Heart right ventricle (tissue), 16 donors: ENCODE measurements around the gene GATAD2A. TPM values are rescaled to one million over a fixed set of nuclear protein-coding genes. Genes with fewer than 3 reads are reported as not detected.

Source experiments
- ATAC-seq, 8 donors: fragments of 200-7000 bp; cut with Tn5 transposase; one replicate each; pipeline ENCODE4 v1.9.1; 2020; ENCODE audit warnings: mild to moderate bottlenecking in 8 of 8, moderate library complexity in 8 of 8, moderate number of reproducible peaks in 1 of 8
- DNase-seq, 2 donors: peaks; one replicate each; pipeline ENCODE4 v3.0.0-alpha.2; 2020
- H3K27ac ChIP-seq, 10 donors: fragments of 200-600 bp; sonication (generic) in 2 of 10; one replicate each; pipeline versions ENCODE4 v1.5.0 to v1.8.0; 2020 to 2022; ENCODE audit warnings: mild to moderate bottlenecking in 3 of 10
- H3K27me3 ChIP-seq, 7 donors: fragments of 200-600 bp; one replicate each; pipeline ENCODE4 v1.8.0; 2021 to 2022; ENCODE audit warnings: mild to moderate bottlenecking in 2 of 7
- H3K36me3 ChIP-seq, 9 donors: fragments of 200-600 bp; sonication (generic) in 1 of 9; one replicate each; pipeline versions ENCODE4 v1.5.0 to v1.8.0; 2020 to 2022; ENCODE audit warnings: mild to moderate bottlenecking in 2 of 9
- H3K4me1 ChIP-seq, 9 donors: fragments of 200-600 bp; sonication (generic) in 1 of 9; one replicate each; pipeline versions ENCODE4 v1.5.0 to v1.8.0; 2020 to 2022; ENCODE audit warnings: mild to moderate bottlenecking in 4 of 9
- H3K4me3 ChIP-seq, 10 donors: fragments of 200-600 bp; sonication (generic) in 2 of 10; one replicate each; pipeline versions ENCODE4 v1.5.0 to v1.8.0; 2020 to 2022; ENCODE audit warnings: mild to moderate bottlenecking in 7 of 10, moderate library complexity in 2 of 10
- H3K9me3 ChIP-seq, 11 donors: fragments of 200-600 bp in 10 of 11; sonication (generic) in 2 of 11; one replicate each; pipeline versions ENCODE4 v1.5.0 to v1.8.0; 2013 to 2022; ENCODE audit warnings: mild to moderate bottlenecking in 2 of 11, control low read depth in 1 of 11, moderate library complexity in 1 of 11
- CTCF ChIP-seq, 9 donors: fragments of 200-600 bp; sonication (generic) in 2 of 9; IDR thresholded peaks; one replicate each; pipeline versions ENCODE4 v1.5.0 to v1.8.0; 2021 to 2022; ENCODE audit warnings: antibody characterized with exemption in 9 of 9, mild to moderate bottlenecking in 5 of 9, moderate library complexity in 1 of 9
- WGBS, 2 donors: extraction: QIAGEN DNeasy Blood & Tissue Kit; methylation state at CpG; one replicate each; pipeline ENCODE4 v1.1.7; 2013; ENCODE audit warnings: inconsistent platforms in 1 of 2; 5-methylcytosine and 5-hydroxymethylcytosine counted together
- intact Hi-C, 10 donors: fragments of 100-400 bp; cut with DNase I; formaldehyde crosslinking; loops; one replicate each; pipeline versions ENCODE4 v1.11.1 to v1.14.2; 2022
- polyA plus RNA-seq, 2 donors: library from polyadenylated mRNA; stranded (reverse); fragments of 200-250 nt; gene quantifications; one replicate each; pipeline ENCODE4 v1.2.3, GENCODE V29; 2013
- total RNA-seq, 10 donors: library from RNA; stranded (reverse); fragmentation: NEBNext Ultra II Directional in 3 of 10; extraction: Animal tissue kit (Norgen Biotek cat#: 25700) in 3 of 10; gene quantifications; one replicate each; pipeline versions ENCODE4 v1.2.1 to v1.2.4, GENCODE V29; 2021 to 2023
- donor health status: Arrhythmogenic right ventricular cardiomyopathy.
- donor health status: ischemic (EF 13 %, LVEDD 7.1; RV severe dilation, severe dysfunction).
- donor health status: healthy with polysubstance abuse.
- donor health status: DM: no; HTN: yes; CAD: no.
- donor health status: DM: no; HTN: no; CAD: no.
- donor health status: ischemic (EF 25% LVEDD 6.9; RV normal size, moderate dysfunction).
- donor health status: ischemic (EF 25% LVEDD 5.7; RV mildly dilated, moderate dysfunction).
- donor health status: healthy.
- donor health status: DM: yes; HTN: yes; CAD: no.
- donor health status: Ischemic cardiomyopathy.
- donor health status: ischemic (EF 35%, LVEDD 5.7; RV mildly dilated, moderate dysfunction).
- donor health status: nonischemic (EF 11% LVEDD 7.7; RV severe dilation, severe dysfunction).
- donor health status: DM: yes; HTN: yes; CAD: no.
- donor health status: PGD.
- donor health status: ischemic (EF 29% LVEDD 5.4; RV normal size, mild dysfunction).
- donor health status: nonischemic (EF 23%, LVEDD 6.1; RV moderate dilation, normal function).

GATAD2A gene
- total and polyA plus RNA-seq, 12 donors = 7.5 to 48.5 (median 25.8) TPM

DNA sequence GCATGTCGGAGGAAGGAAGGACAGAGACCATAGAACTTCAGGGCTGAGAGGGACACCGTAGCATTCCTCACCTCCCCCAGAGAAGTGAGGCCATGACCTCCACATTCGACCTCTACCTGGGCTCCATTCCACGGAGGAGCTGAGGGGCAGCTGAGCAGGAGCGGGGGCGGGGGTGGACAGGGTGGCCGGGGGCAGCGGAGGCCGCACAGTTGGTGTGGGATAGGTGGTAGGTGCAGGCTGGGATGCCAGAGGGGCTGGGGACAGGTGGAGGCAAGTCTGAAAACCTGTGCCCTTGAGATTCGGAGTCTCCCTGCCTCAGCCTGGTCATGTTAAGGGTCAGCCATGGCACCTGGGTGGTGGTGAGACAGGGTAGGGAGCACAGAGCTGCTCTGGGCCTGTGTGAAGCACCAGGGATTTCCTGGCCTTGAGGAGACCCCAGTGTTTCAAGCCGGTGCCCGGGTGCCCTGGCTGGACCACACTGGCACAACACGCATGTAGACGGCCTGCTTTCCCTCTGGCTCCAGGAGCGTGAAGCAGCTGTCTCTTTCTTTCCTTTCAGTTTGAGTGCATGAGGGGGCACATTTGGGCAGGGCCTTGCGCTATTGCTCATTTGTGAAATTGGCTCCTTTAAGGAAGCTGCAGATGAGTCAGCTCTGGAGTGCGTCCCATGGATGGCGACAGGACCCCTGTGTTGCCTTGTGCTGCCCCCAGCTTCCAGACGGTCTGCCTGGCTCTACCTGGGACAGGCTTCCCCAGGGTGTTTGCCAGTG lies 58.1 kb downstream of the GATAD2A start:
- H3K4me3 ChIP-seq = peak overlapping the region in 2 of 10 donors; percentile 2 to 17
- peak overlapping the region in 8 of 10 donors; percentile 23 to 90 (median 70) for H3K27ac ChIP-seq
- ATAC-seq (peak in 1 of 8 donors; percentile 8), DNase-seq (no peak)
- TF ChIP-seq CTCF (IDR thresholded peaks at IDR 0.05) = no peak
- peaks cover 0 to 39% (median 25%) of the 10 kb centered on the region in 9 donors for H3K36me3 ChIP-seq
- H3K27me3 ChIP-seq = no peaks in the 10 kb centered on the region
- WGBS, 2 donors = 65 to 68% methylated on average over 19 of the region's 19 CpGs
- intact Hi-C loops = loop anchor here in 1 of 10 donors (5.0 kb wide), 1 partner anchor 56 kb away; the partner anchor contains the start of gene GATAD2A
- peaks cover 36 to 65% (median 64%) of the 10 kb centered on the region in 9 donors for H3K4me1 ChIP-seq
- H3K9me3 ChIP-seq = peaks cover 0 to 20% (median 14%) of the 10 kb centered on the region in 11 donors

- peaks cover 0 to 30% (median 20%) of the 10 kb centered on the region in 11 donors for H3K9me3 ChIP-seq
- intact Hi-C loops = loop anchor here in 1 of 10 donors (5.0 kb wide), 1 partner anchor 57 kb away; the partner anchor contains the start of gene GATAD2A
- peak overlapping the region in 8 of 10 donors; percentile 23 to 90 (median 70) for H3K27ac ChIP-seq
- ATAC-seq = peak in 2 of 8 donors; percentile 14 to 31
- WGBS, 2 donors = 45 to 47% methylated on average over 13 of the region's 13 CpGs
- peaks cover 33 to 56% (median 54%) of the 10 kb centered on the region in 9 donors for H3K4me1 ChIP-seq
- no peak for TF ChIP-seq CTCF (IDR thresholded peaks at IDR 0.05)
- peaks cover 0 to 47% (median 25%) of the 10 kb centered on the region in 9 donors for H3K36me3 ChIP-seq
- peak overlapping the region in 1 of 10 donors; percentile 17 for H3K4me3 ChIP-seq
- DNase-seq = no peak
- no peaks in the 10 kb centered on the region for H3K27me3 ChIP-seq
Measured at GRCh38 chr19:19464339-19465098, 59.0 kb downstream of the GATAD2A start.

DNA sequence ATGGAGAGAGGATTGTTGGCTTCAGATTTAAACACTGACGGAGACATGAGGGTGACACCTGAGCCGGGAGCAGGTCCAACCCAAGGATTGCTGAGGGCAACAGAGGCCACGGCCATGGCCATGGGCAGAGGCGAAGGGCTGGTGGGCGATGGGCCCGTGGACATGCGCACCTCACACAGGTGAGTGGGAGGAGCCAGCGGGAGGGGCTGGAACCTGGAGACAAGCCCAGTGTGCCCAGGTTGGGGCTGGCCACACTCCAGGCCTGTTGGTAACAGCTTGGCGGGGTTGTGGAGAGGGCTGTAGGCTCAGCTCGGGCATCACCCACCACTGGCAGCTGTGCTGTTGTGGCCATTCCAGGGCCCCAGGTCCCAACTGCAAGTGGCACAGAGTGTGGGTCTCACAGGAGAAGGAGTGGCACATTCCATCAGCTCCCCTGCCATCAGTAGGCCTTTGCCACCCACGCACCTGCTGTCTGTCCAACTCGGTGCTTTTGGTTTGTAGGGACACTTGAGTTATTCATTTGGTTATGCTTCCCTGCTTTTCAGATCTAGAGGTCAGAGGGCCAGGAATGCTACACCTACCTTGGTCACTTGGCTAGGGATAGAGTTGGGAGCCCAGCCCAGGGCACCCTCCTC lies 60.1 kb downstream of the GATAD2A start:
- no peak for TF ChIP-seq CTCF (IDR thresholded peaks at IDR 0.05)
- 96 to 97% methylated on average over 12 of the region's 12 CpGs for WGBS, 2 donors
- Histone ChIP-seq H3K27me3 (no peaks in the 10 kb centered on the region), H3K4me1 (peaks cover 24 to 52% (median 44%) of the 10 kb centered on the region in 9 donors), H3K4me3 (no peak overlapping the region), H3K36me3 (peaks cover 0 to 48% (median 25%) of the 10 kb centered on the region in 9 donors), H3K9me3 (peaks cover 0 to 33% (median 20%) of the 10 kb centered on the region in 11 donors), H3K27ac (no peak overlapping the region)
- ATAC-seq (no peak), DNase-seq (no peak)
- intact Hi-C loops = no loop called here

DNA sequence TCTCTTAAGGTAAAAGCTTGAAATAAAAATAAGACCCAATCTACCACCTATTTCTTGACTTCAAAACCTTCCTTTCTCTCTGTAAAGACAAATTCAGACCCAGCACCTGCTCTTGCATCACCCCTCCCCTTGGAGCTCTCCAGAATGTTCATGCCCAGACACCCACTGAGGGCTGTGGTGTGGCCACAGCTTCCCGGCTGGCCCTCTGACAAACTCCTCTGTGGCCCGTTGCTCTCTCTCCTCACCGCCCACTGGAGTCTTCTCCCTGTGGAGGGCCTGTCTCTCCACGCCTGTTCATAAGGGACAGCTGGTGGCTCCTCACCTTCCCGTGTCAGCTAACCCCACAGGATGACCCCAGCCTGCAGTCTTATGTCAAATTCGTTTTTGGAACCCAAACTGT lies 60.7 kb downstream of the GATAD2A start:
- no peak for DNase-seq
- no peak for TF ChIP-seq CTCF (IDR thresholded peaks at IDR 0.05)
- 91 to 97% methylated on average over 6 of the region's 6 CpGs for WGBS, 2 donors

More for the DNA sequence above, 60.7 kb downstream of the GATAD2A start:
- ATAC-seq = no peak
- Histone ChIP-seq H3K27ac (no peak overlapping the region), H3K36me3 (peaks cover 0 to 48% (median 25%) of the 10 kb centered on the region in 9 donors), H3K4me3 (no peak overlapping the region), H3K9me3 (peaks cover 0 to 33% (median 20%) of the 10 kb centered on the region in 11 donors), H3K27me3 (no peaks in the 10 kb centered on the region), H3K4me1 (peaks cover 18 to 52% (median 38%) of the 10 kb centered on the region in 9 donors)
- intact Hi-C loops = no loop called here
